Peyer's patch (tissue), 4 donors: ENCODE results near the gene STEAP4.

Experiments
- POLR2A ChIP-seq, 2 donors: fragments of 450-650 bp; IDR thresholded peaks; one replicate each; pipeline ENCODE4 v1.5.1; 2017; ENCODE audit warnings: antibody characterized with exemption in 2 of 2, mild to moderate bottlenecking in 2 of 2, moderate library complexity in 2 of 2
- TF ChIP-seq, protein P1 (sequence below), 6 experiments: fragments of 450-650 bp in 4 of 6; fragments of 200-600 bp in 2 of 6; sonication (generic) in 1 of 6; IDR thresholded peaks; one replicate each; pipeline ENCODE4 v1.5.1; 2017 to 2019; ENCODE audit warnings: antibody characterized with exemption in 6 of 6, mild to moderate bottlenecking in 3 of 6, moderate library complexity in 1 of 6

DNA sequence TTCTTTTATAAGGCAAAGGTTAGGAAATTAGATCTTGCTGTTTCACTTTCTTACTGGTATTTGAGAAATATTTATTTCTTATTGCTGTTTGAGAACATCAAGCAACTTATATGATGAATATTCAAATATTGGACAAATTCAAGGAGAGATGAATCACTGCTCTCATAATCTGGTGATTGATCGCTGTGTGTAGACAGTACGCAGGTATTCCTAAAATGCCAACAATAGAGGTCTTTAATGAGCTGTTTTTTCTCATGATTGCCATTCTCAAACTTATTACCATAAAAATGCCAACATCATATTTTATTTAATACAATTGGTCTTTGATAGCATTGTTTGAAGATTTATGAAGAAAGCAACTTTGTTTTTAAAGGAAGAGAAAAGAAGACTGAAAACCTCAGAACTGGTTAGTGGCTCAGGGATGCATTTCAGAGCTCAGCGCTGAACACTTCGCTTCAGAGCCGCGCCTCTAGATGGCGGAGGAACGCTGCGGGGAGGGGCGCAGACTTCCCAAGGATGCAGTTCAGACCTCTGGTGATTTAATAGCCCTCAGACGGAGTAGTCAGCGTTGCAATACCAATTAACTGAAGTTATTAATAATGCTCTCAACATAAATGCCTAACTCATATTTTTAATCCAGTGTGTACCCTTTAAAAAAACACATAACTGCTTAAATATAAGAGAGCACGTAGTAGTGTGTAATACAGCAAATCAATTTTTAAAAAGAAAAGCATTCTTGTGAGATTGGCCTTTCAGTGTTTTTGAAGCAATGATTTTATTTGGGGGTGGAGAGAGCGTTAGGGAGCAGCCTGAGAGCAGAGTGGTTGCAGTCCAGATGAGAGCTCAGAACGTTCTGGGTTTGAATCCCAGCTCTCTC lies 38.5 kb upstream of the STEAP4 start:
- TF ChIP-seq, protein P1, sequence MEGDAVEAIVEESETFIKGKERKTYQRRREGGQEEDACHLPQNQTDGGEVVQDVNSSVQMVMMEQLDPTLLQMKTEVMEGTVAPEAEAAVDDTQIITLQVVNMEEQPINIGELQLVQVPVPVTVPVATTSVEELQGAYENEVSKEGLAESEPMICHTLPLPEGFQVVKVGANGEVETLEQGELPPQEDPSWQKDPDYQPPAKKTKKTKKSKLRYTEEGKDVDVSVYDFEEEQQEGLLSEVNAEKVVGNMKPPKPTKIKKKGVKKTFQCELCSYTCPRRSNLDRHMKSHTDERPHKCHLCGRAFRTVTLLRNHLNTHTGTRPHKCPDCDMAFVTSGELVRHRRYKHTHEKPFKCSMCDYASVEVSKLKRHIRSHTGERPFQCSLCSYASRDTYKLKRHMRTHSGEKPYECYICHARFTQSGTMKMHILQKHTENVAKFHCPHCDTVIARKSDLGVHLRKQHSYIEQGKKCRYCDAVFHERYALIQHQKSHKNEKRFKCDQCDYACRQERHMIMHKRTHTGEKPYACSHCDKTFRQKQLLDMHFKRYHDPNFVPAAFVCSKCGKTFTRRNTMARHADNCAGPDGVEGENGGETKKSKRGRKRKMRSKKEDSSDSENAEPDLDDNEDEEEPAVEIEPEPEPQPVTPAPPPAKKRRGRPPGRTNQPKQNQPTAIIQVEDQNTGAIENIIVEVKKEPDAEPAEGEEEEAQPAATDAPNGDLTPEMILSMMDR (IDR thresholded peaks at IDR 0.05) = peak in 4 of 6 experiments; percentile 23 to 32 (median 28)
- TF ChIP-seq POLR2A (IDR thresholded peaks at IDR 0.05) = no peak
